Stomach (tissue), 4 donors: Measurements from ENCODE around the gene BACE1.

Experiments used
- CTCF ChIP-seq, 7 experiments: fragments of 450-650 bp in 4 of 7; fragments of 200-600 bp in 3 of 7; sonication (generic) in 3 of 7; IDR thresholded peaks; one replicate each; pipeline ENCODE4 v1.5.1; 2016 to 2019; ENCODE audit warnings: antibody characterized with exemption in 7 of 7, control low read depth in 2 of 7, mild to moderate bottlenecking in 1 of 7
- EP300 ChIP-seq: sonication (generic); formaldehyde crosslinking; IDR thresholded peaks from one replicate; pipeline ENCODE4 v1.6.1; 2017; ENCODE audit warnings: antibody characterized with exemption
- POLR2AphosphoS5 ChIP-seq, 3 donors: sonication (generic); formaldehyde crosslinking; IDR thresholded peaks; one replicate each; pipeline ENCODE4 v1.6.1; 2016; ENCODE audit warnings: antibody characterized with exemption in 3 of 3

- TF ChIP-seq CTCF (IDR thresholded peaks at IDR 0.05) (no peak), EP300 (no peak), POLR2AphosphoS5 (IDR thresholded peaks at IDR 0.05) (no peak)
Measured at GRCh38 chr11:117318738-117319137, 2.7 kb upstream of the BACE1 start.
